K562 (cell line): ENCODE measurements around the gene PPIL6. TPM values are rescaled to one million over a fixed set of nuclear protein-coding genes. Genes with fewer than 3 reads are reported as not detected.
A peak's percentile ranks its signal among the peaks of the same experiment; 100 is the strongest.

Experiments
- GABPB2 ChIP-seq: fragments of 250-450 bp; sonication (Bioruptor Pico); conservative IDR thresholded peaks from 2 replicates; pipeline ENCODE4 v1.5.1; 2021; ENCODE audit warnings: mild to moderate bottlenecking
- HDAC2 ChIP-seq: fragments of 450-650 bp; IDR thresholded peaks from 2 replicates; pipeline ENCODE4 v1.6.1; 2016; ENCODE audit warnings: mild to moderate bottlenecking
- KDM5B ChIP-seq: fragments of 200-600 bp; sonication (generic); IDR thresholded peaks from 2 replicates; pipeline ENCODE4 v1.6.1; 2012; ENCODE audit warnings: low read depth, mild to moderate bottlenecking, moderate library complexity, low read length, control low read depth, inconsistent platforms; ENCODE audit not compliant: insufficient replicate concordance
- MTA2 ChIP-seq: fragments of 450-650 bp; IDR thresholded peaks from 2 replicates; pipeline ENCODE4 v1.6.1; 2016; ENCODE audit warnings: low read depth
- MTA3 ChIP-seq: fragments of 450-650 bp; formaldehyde crosslinking; IDR thresholded peaks from 2 replicates; pipeline ENCODE4 v1.6.1; 2017; ENCODE audit warnings: mild to moderate bottlenecking, borderline replicate concordance
- MYC ChIP-seq, 2 experiments: fragments of 250-450 bp in 1 of 2; sonication (Bioruptor Pico) in 1 of 2; IDR thresholded peaks; 2 replicates each; pipeline versions ENCODE4 v1.5.1 to v1.6.1; 2012 to 2021; ENCODE audit warnings: low read depth in 2 of 2, borderline replicate concordance in 1 of 2, improper control_type of control experiment in 1 of 2, low read length in 1 of 2, mild to moderate bottlenecking in 1 of 2, moderate library complexity in 1 of 2
- NR0B1 ChIP-seq: fragments of 450-650 bp; IDR thresholded peaks from one replicate; pipeline ENCODE4 v1.6.1; 2018; ENCODE audit warnings: mild to moderate bottlenecking, moderate library complexity; ENCODE audit not compliant: partially characterized antibody
- PYGO2 ChIP-seq: fragments of 450-650 bp; IDR thresholded peaks from 2 replicates; pipeline ENCODE4 v1.6.1; 2016; ENCODE audit warnings: mild to moderate bottlenecking, missing genetic modification characterization, moderate library complexity, missing compliant biosample characterization
- SP1 ChIP-seq: sonication (generic); formaldehyde crosslinking; IDR thresholded peaks from 2 replicates; pipeline ENCODE4 v1.8.1; 2022; ENCODE audit warnings: mild to moderate bottlenecking, missing genetic modification reagents
- TFE3 ChIP-seq: fragments of 450-650 bp; formaldehyde crosslinking; IDR thresholded peaks from 2 replicates; pipeline ENCODE4 v1.4.0; 2020; ENCODE audit warnings: mild to moderate bottlenecking, mixed read lengths
- ZBTB11 ChIP-seq, 3 experiments: fragments of 200-800 bp in 1 of 3; fragments of 250-450 bp in 1 of 3; fragments of 450-650 bp in 1 of 3; sonication (Bioruptor Pico) in 1 of 3; sonication (Bioruptor generic) in 1 of 3; formaldehyde crosslinking in 1 of 3; IDR thresholded peaks; 2 replicates each; pipeline versions ENCODE4 v1.6.1 to v1.8.0; 2016 to 2022; ENCODE audit warnings: mild to moderate bottlenecking in 2 of 3, missing genetic modification characterization in 2 of 3, missing compliant biosample characterization in 1 of 3, moderate library complexity in 1 of 3
- ZBTB7A ChIP-seq: IDR thresholded peaks from 2 replicates; pipeline ENCODE4 v1.6.1; 2011; ENCODE audit warnings: low read depth, mild to moderate bottlenecking, low read length, moderate library complexity, borderline replicate concordance; ENCODE audit not compliant: control insufficient read depth
- ZNF239 ChIP-seq: fragments of 250-450 bp; sonication (Bioruptor Pico); IDR thresholded peaks from 2 replicates; pipeline ENCODE4 v1.4.0; 2020; ENCODE audit warnings: mild to moderate bottlenecking
- polyA plus RNA-seq, 8 experiments: library from polyadenylated mRNA; depleted of rRNA in 4 of 8; stranded (reverse) in 5 of 8; unstranded in 3 of 8; fragments of >200 nt; fragmentation: Nextera tagmentation in 2 of 8; fragmentation: Illumina TruSeq in 1 of 8; extraction: Ambion mirVana in 2 of 8; extraction: Trizol in 1 of 8; gene quantifications; 2 replicates each; pipeline versions ENCODE4 v1.2.1 to v1.2.3, GENCODE V29; 2011 to 2014; ENCODE audit warnings: inconsistent platforms in 1 of 8, missing spikeins in 1 of 8
- total RNA-seq, 7 experiments: library from RNA; depleted of rRNA in 6 of 7; stranded (reverse); fragments of >200 nt in 6 of 7; fragmentation: Illumina TruSeq in 2 of 7; extraction: Trizol in 2 of 7; gene quantifications; 2 replicates each; pipeline versions ENCODE4 v1.2.1 to v1.2.3, GENCODE V29; 2011 to 2021; ENCODE audit warnings: low replicate concordance in 1 of 7
- TF ChIP-seq, protein P1 (sequence below): IDR thresholded peaks from 3 replicates; pipeline ENCODE4 v1.6.1; 2011; ENCODE audit warnings: borderline replicate concordance, mild to moderate bottlenecking, moderate library complexity; ENCODE audit not compliant: insufficient read length; ENCODE audit errors: extremely low read depth

Gene PPIL6
- total and polyA plus RNA-seq, 9 of the 15 experiments (the other 6 are each of a cell fraction or from before 2014, with no cell fraction given), result 0.03 to 0.98 (median 0.41) TPM; not detected in 1

GRCh38 chr6:109482905-109483734, 42.7 kb upstream of the PPIL6 start, which contains the start of gene ZBTB24 (continued):
- TF ChIP-seq MTA3, result 0 out of 2 replicates have a peak, but pooled peaks have one; percentile 51
- peak; percentile 51 for TF ChIP-seq ZBTB7A
- TF ChIP-seq NR0B1, result no peak
- TF ChIP-seq PYGO2 (tag), result no peak
- TF ChIP-seq KDM5B, result peak; percentile 63
- TF ChIP-seq GABPB2, result no peak
- peak; percentile 53; the same call in 1 of the 2 replicates for TF ChIP-seq SP1 (CRISPR knock-in tag)
- no peak for TF ChIP-seq MTA2
- TF ChIP-seq ZBTB11 (CRISPR knock-in tag; IDR thresholded peaks at IDR 0.05), result 0 out of 6 replicates have a peak, but pooled peaks of 1 of the 3 experiments have one; percentile 28
- no peak for TF ChIP-seq ZNF239 (CRISPR knock-in tag)
- TF ChIP-seq MYC (IDR thresholded peaks at IDR 0.05; ENCODE audit: low read depth, low read length), result peak; percentile 95
- no peak for TF ChIP-seq MYC (CRISPR knock-in tag; IDR thresholded peaks at IDR 0.05; ENCODE audit: borderline replicate concordance, low read depth)
- no peak for TF ChIP-seq TFE3 (CRISPR knock-in tag)
- TF ChIP-seq HDAC2, result no peak; the same call in 1 of the 2 replicates
- TF ChIP-seq, protein P1, sequence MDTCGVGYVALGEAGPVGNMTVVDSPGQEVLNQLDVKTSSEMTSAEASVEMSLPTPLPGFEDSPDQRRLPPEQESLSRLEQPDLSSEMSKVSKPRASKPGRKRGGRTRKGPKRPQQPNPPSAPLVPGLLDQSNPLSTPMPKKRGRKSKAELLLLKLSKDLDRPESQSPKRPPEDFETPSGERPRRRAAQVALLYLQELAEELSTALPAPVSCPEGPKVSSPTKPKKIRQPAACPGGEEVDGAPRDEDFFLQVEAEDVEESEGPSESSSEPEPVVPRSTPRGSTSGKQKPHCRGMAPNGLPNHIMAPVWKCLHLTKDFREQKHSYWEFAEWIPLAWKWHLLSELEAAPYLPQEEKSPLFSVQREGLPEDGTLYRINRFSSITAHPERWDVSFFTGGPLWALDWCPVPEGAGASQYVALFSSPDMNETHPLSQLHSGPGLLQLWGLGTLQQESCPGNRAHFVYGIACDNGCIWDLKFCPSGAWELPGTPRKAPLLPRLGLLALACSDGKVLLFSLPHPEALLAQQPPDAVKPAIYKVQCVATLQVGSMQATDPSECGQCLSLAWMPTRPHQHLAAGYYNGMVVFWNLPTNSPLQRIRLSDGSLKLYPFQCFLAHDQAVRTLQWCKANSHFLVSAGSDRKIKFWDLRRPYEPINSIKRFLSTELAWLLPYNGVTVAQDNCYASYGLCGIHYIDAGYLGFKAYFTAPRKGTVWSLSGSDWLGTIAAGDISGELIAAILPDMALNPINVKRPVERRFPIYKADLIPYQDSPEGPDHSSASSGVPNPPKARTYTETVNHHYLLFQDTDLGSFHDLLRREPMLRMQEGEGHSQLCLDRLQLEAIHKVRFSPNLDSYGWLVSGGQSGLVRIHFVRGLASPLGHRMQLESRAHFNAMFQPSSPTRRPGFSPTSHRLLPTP, result no peak
